GM12878 (cell line): Measurements from ENCODE around the gene ABITRAM. TPM values are rescaled to one million over a fixed set of nuclear protein-coding genes. Genes with fewer than 3 reads are reported as not detected.

Source experiments
- ATAC-seq: fragments of 200-7000 bp; cut with Tn5 transposase; 3 replicates; pipeline ENCODE4 v1.9.1; 2020; ENCODE audit warnings: mild to moderate bottlenecking, moderate library complexity
- BruUV-seq: library from RNA; stranded (reverse); fragments of 400-500 nt; replicated peaks from 2 replicates; lab custom pipeline; 2021; lab: Mats Ljungman, UMichigan
- CTCF ChIA-PET: fragments of 300-600 bp; sonication (Branson Sonifier 250); formaldehyde crosslinking; extraction: SDS; loops from one replicate; lab custom pipeline; 2021; ENCODE audit warnings: inconsistent platforms; lab: Yijun Ruan, JAX
- POLR2A ChIA-PET: fragments of 350-600 bp; formaldehyde crosslinking; extraction: SDS; loops from one replicate; lab custom pipeline; 2021; ENCODE audit warnings: inconsistent platforms; lab: Charles Lee
- RAD21 ChIA-PET: fragments of 300-600 bp; sonication (Branson Sonifier 250); formaldehyde crosslinking; loops from one replicate; lab custom pipeline; 2023; ENCODE audit warnings: antibody characterized with exemption; ENCODE audit not compliant: unreplicated experiment; lab: Charles Lee
- SMC1A ChIA-PET: fragments of 300-600 bp; sonication (Branson Sonifier 250); formaldehyde crosslinking; loops from one replicate; lab custom pipeline; 2023; ENCODE audit not compliant: unreplicated experiment, uncharacterized antibody; lab: Charles Lee
- DNase-seq: peaks from one replicate; pipeline ENCODE4 v3.0.0-alpha.2; 2011; ENCODE audit warnings: low read depth, low spot score
- FAIRE-seq: peaks from 3 replicates; lab custom pipeline; 2011; peaks lifted over from hg19 to GRCh38; lab: Jason Lieb, UNC
- H2AFZ ChIP-seq: 2 replicates; pipeline ENCODE4 v1.6.0; 2011; ENCODE audit warnings: low read depth, low read length, control low read depth; ENCODE audit not compliant: control insufficient read depth
- H3K27ac ChIP-seq: 2 replicates; pipeline ENCODE4 v1.5.1; 2011; ENCODE audit warnings: control low read depth; ENCODE audit not compliant: control insufficient read depth, insufficient read depth
- H3K27me3 ChIP-seq, 2 experiments: replicated peaks in 1 of 2; 2 replicates each; pipeline versions ENCODE4 v1.6.0 to v1.6.1; 2011; ENCODE audit warnings: low read length in 1 of 2; ENCODE audit not compliant: control insufficient read depth in 2 of 2, insufficient read depth in 2 of 2
- H3K36me3 ChIP-seq, 2 experiments: 2 replicates each; pipeline ENCODE4 v1.5.1; 2011; ENCODE audit warnings: low read length in 1 of 2; ENCODE audit not compliant: control insufficient read depth in 2 of 2, insufficient read depth in 2 of 2
- H3K4me1 ChIP-seq: 2 replicates; pipeline ENCODE4 v1.6.1; 2011; ENCODE audit warnings: mild to moderate bottlenecking, low read length, moderate library complexity, mixed read lengths; ENCODE audit not compliant: control insufficient read depth, insufficient read depth
- H3K4me2 ChIP-seq: 2 replicates; pipeline ENCODE4 v1.6.0; 2011; ENCODE audit warnings: control low read depth; ENCODE audit not compliant: control insufficient read depth, insufficient read depth
- H3K4me3 ChIP-seq: fragments of 200-600 bp; sonication (generic); 2 replicates; pipeline ENCODE4 v1.5.1; 2016
- H3K79me2 ChIP-seq: 2 replicates; pipeline ENCODE4 v1.6.0; 2011; ENCODE audit warnings: low read length; ENCODE audit not compliant: control insufficient read depth, insufficient read depth
- H3K9ac ChIP-seq: 2 replicates; pipeline ENCODE4 v1.8.0; 2011; ENCODE audit warnings: low read length, control low read depth, mixed read lengths; ENCODE audit not compliant: control insufficient read depth, insufficient read depth
- H3K9me3 ChIP-seq: replicated peaks from 3 replicates; pipeline ENCODE4 v1.5.1; 2011; ENCODE audit warnings: mild to moderate bottlenecking, low read length; ENCODE audit not compliant: control insufficient read depth, insufficient read depth
- H4K20me1 ChIP-seq: 2 replicates; pipeline ENCODE4 v1.6.0; 2011; ENCODE audit not compliant: control insufficient read depth, insufficient read depth
- GATAD2B ChIP-seq: fragments of 450-650 bp; conservative IDR thresholded peaks from 2 replicates; pipeline ENCODE4 v1.6.1; 2017; ENCODE audit warnings: low read depth, mild to moderate bottlenecking, moderate library complexity
- HCFC1 ChIP-seq: fragments of 150-350 bp; IDR thresholded peaks from 2 replicates; pipeline ENCODE4 v1.6.1; 2014; ENCODE audit warnings: low read length
- NR2F1 ChIP-seq: fragments of 450-650 bp; conservative IDR thresholded peaks from 2 replicates; pipeline ENCODE4 v1.6.1; 2017; ENCODE audit warnings: mild to moderate bottlenecking
- POLR2AphosphoS2 ChIP-seq: IDR thresholded peaks from 2 replicates; pipeline ENCODE4 v1.6.1; 2011; ENCODE audit warnings: low read depth, mild to moderate bottlenecking, low read length, improper control_type of control experiment, moderate library complexity
- SMARCA5 ChIP-seq: fragments of 450-650 bp; IDR thresholded peaks from 2 replicates; pipeline ENCODE4 v1.6.1; 2017; ENCODE audit warnings: mild to moderate bottlenecking
- TCF12 ChIP-seq: IDR thresholded peaks from 2 replicates; pipeline ENCODE4 v1.6.1; 2011; ENCODE audit warnings: low read depth, mild to moderate bottlenecking, low read length
- ZNF207 ChIP-seq: fragments of 450-650 bp; IDR thresholded peaks from 2 replicates; pipeline ENCODE4 v1.6.1; 2014; ENCODE audit warnings: antibody characterized with exemption, mild to moderate bottlenecking, borderline replicate concordance
- WGBS: methylation state at CpG from one replicate; pipeline ENCODE4 v1.1.6; 2016; ENCODE audit warnings: low lambda C conversion rate; ENCODE audit not compliant: insufficient replicate concordance, insufficient coverage; ENCODE audit errors: missing lambda C conversion rate; 5-methylcytosine and 5-hydroxymethylcytosine counted together
- in situ Hi-C: fragments of 300-500 bp; cut with MboI; formaldehyde crosslinking; loops from 9 replicates; pipeline ENCODE4 v1.14.3; 2018; ENCODE audit warnings: mixed read lengths
- intact Hi-C: fragments of 100-400 bp; cut with micrococcal nuclease; formaldehyde crosslinking; loops from one replicate; pipeline ENCODE4 v1.14.2; 2022; ENCODE audit not compliant: unreplicated experiment
- polyA plus RNA-seq, 11 experiments: library from polyadenylated mRNA; depleted of rRNA in 4 of 11; unstranded in 6 of 11; stranded (reverse) in 5 of 11; fragments of >200 nt; fragmentation: Nextera tagmentation in 4 of 11; fragmentation: Illumina TruSeq in 1 of 11; extraction: Ambion mirVana in 4 of 11; extraction: Trizol in 1 of 11; gene quantifications; 1 replicate in 1 of 11; 2 replicates in 10 of 11; pipeline versions ENCODE4 v1.2.1 to v1.2.3, GENCODE V29; 2011 to 2016; ENCODE audit warnings: inconsistent platforms in 2 of 11, missing spikeins in 2 of 11, low read depth in 1 of 11
- total RNA-seq, 4 experiments: library from RNA; depleted of rRNA in 3 of 4; stranded (reverse); fragments of >200 nt in 3 of 4; fragmentation: Illumina TruSeq in 1 of 4; extraction: Trizol in 1 of 4; gene quantifications; 2 replicates each; pipeline versions ENCODE4 v1.2.1 to v1.2.3, GENCODE V29; 2013 to 2021
- TF ChIP-seq, protein P1 (sequence below): fragments of 450-650 bp; IDR thresholded peaks from 2 replicates; pipeline ENCODE4 v1.6.1; 2017; ENCODE audit warnings: borderline replicate concordance
- TF ChIP-seq, protein P2 (sequence below): IDR thresholded peaks from 2 replicates; pipeline ENCODE4 v1.6.1; 2011; ENCODE audit warnings: borderline replicate concordance, low read depth, mild to moderate bottlenecking, moderate library complexity, low read length; ENCODE audit not compliant: insufficient read depth, poor library complexity, severe bottlenecking

Gene ABITRAM
- total and polyA plus RNA-seq, 10 of the 15 experiments (the other 5 are each of a cell fraction or from before 2014, with no cell fraction given), result 5.2 to 18.4 (median 10.6) TPM

DNA sequence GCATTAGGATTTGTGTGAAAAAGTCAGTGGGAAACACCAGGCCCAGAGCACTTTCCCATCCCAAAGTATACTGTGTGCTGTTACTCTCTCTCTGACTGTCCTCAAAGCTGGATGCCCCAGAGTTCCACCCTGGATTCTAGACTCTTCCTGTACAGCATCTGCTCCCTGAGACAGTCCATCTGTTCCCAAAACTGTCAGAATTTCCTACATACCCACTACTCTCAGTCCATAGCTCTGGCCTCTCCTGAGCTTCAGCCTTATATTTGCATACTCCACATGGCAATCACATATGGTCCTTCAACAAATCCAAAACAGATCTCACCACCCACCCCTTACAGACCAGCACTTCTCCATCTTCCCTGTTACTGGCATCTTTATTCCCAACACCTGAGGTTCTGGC is 9.7 kb upstream of the ABITRAM start (continued):
- TF ChIP-seq TCF12, result no peak
- TF ChIP-seq NR2F1, result no peak
- no peak for TF ChIP-seq POLR2AphosphoS2
- TF ChIP-seq, protein P1, sequence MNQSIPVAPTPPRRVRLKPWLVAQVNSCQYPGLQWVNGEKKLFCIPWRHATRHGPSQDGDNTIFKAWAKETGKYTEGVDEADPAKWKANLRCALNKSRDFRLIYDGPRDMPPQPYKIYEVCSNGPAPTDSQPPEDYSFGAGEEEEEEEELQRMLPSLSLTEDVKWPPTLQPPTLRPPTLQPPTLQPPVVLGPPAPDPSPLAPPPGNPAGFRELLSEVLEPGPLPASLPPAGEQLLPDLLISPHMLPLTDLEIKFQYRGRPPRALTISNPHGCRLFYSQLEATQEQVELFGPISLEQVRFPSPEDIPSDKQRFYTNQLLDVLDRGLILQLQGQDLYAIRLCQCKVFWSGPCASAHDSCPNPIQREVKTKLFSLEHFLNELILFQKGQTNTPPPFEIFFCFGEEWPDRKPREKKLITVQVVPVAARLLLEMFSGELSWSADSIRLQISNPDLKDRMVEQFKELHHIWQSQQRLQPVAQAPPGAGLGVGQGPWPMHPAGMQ, result no peak
- TF ChIP-seq, all 136 proteins: peak for 0

DNA sequence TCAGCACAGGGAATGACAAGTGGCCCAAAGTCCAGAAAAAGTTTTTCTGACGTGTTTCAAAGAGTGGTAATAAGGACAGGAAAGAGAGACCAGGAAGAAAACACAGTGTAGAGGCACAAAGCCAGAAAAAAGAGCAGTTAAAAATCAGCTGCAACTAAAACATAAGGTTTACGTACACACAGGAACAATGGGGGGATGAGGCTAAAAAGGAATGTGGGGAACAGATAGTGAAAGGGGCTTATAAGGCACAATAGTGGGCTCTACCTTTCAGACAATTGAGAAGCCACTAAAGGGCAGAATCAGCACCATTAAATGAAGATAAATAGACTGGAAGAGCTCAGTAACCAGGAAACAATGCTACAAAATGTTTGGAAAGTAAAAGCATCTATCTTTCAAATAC is 5.8 kb upstream of the ABITRAM start:
- in situ Hi-C loops, result no loop called here
- ChIA-PET SMC1A (no interaction called here), POLR2A (no interaction called here), RAD21 (interaction anchor here (0.5 kb wide), 1 partner anchor 22 kb away, joined by 3 read pairs; no protein-coding TSS in a partner anchor), CTCF (no interaction called here)
- BruUV-seq, result no TSS peak
- 94% methylated on average over 2 of the region's 2 CpGs for WGBS
- no peak overlapping the region for H3K27ac ChIP-seq
- H2AFZ ChIP-seq, result no peak overlapping the region
- no peaks in the 10 kb centered on the region for H3K27me3 ChIP-seq
- no peak overlapping the region for H3K4me3 ChIP-seq
- DNase-seq (no peak), ATAC-seq (no peak), FAIRE-seq (no peak)
- peaks cover 11% of the 10 kb centered on the region for H3K79me2 ChIP-seq
- H3K36me3 ChIP-seq, result peaks cover 5 to 20% of the 10 kb centered on the region in 2 experiments
- H3K9ac ChIP-seq, result no peak overlapping the region
- no peaks in the 10 kb centered on the region for H3K4me1 ChIP-seq
- TF ChIP-seq SMARCA5, result no peak
- no peak for TF ChIP-seq ZNF207
- TF ChIP-seq, protein P2, sequence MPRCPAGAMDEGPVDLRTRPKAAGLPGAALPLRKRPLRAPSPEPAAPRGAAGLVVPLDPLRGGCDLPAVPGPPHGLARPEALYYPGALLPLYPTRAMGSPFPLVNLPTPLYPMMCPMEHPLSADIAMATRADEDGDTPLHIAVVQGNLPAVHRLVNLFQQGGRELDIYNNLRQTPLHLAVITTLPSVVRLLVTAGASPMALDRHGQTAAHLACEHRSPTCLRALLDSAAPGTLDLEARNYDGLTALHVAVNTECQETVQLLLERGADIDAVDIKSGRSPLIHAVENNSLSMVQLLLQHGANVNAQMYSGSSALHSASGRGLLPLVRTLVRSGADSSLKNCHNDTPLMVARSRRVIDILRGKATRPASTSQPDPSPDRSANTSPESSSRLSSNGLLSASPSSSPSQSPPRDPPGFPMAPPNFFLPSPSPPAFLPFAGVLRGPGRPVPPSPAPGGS, result no peak
- TF ChIP-seq HCFC1, result no peak
- TF ChIP-seq GATAD2B, result no peak
- H3K4me2 ChIP-seq, result no peak overlapping the region
- intact Hi-C loops, result no loop called here
- H3K9me3 ChIP-seq, result no peaks in the 10 kb centered on the region
- no peaks in the 10 kb centered on the region for H4K20me1 ChIP-seq
